Measurements from ENCODE around the gene CHRNA1. TPM values are rescaled to one million over a fixed set of nuclear protein-coding genes. Genes with fewer than 3 reads are reported as not detected.

Gene CHRNA1
- total RNA-seq, 1 donor from 2014 or later, result 0.24 TPM

GRCh38 chr2:174771136-174771535 is 6.9 kb upstream of the CHRNA1 start:
- Mint-ChIP-seq H3K4me1 (ENCODE audit: unreplicated experiment) (peaks cover 45% of the 10 kb centered on the region), H3K36me3 (ENCODE audit: unreplicated experiment) (no peaks in the 10 kb centered on the region)

GRCh38 chr2:174768557-174768956 is 4.3 kb upstream of the CHRNA1 start:
- no peaks in the 10 kb centered on the region for H3K36me3 Mint-ChIP-seq (ENCODE audit: unreplicated experiment)
- no peaks in the 10 kb centered on the region for H3K27me3 Mint-ChIP-seq (ENCODE audit: unreplicated experiment)
- no peaks in the 10 kb centered on the region for H3K9me3 Mint-ChIP-seq (ENCODE audit: unreplicated experiment)
- no peak overlapping the region for H3K27ac Mint-ChIP-seq (ENCODE audit: unreplicated experiment)
- H3K4me3 Mint-ChIP-seq (ENCODE audit: unreplicated experiment), result no peak overlapping the region
- peaks cover 62% of the 10 kb centered on the region for H3K4me1 Mint-ChIP-seq (ENCODE audit: unreplicated experiment)
- DNase-seq (ENCODE audit: extremely low spot score, unreplicated experiment), result no peak
- TF ChIP-seq CTCF (IDR thresholded peaks at IDR 0.05), result no peak

More at GRCh38 chr2:174771136-174771535, 6.9 kb upstream of the CHRNA1 start:
- H3K9me3 Mint-ChIP-seq (ENCODE audit: unreplicated experiment), result no peaks in the 10 kb centered on the region
- no peak overlapping the region for H3K4me3 Mint-ChIP-seq (ENCODE audit: unreplicated experiment)
- no peaks in the 10 kb centered on the region for H3K27me3 Mint-ChIP-seq (ENCODE audit: unreplicated experiment)
- H3K27ac Mint-ChIP-seq (ENCODE audit: unreplicated experiment), result peak overlapping the region; percentile 92
- no peak for TF ChIP-seq CTCF (IDR thresholded peaks at IDR 0.05)
- DNase-seq (ENCODE audit: extremely low spot score, unreplicated experiment), result no peak

- H3K36me3 Mint-ChIP-seq (ENCODE audit: unreplicated experiment), result no peaks in the 10 kb centered on the region
These were observed 2.0 kb upstream of the CHRNA1 start for GRCh38 chr2:174766271-174766670.

GRCh38 chr2:174765576-174765975 is 1.3 kb upstream of the CHRNA1 start:
- H3K27me3 Mint-ChIP-seq (ENCODE audit: unreplicated experiment), result no peaks in the 10 kb centered on the region
- H3K36me3 Mint-ChIP-seq (ENCODE audit: unreplicated experiment), result no peaks in the 10 kb centered on the region
- H3K4me3 Mint-ChIP-seq (ENCODE audit: unreplicated experiment), result no peak overlapping the region
- no peak for TF ChIP-seq CTCF (IDR thresholded peaks at IDR 0.05)
- H3K4me1 Mint-ChIP-seq (ENCODE audit: unreplicated experiment), result peaks cover 64% of the 10 kb centered on the region
- peak overlapping the region; percentile 79 for H3K27ac Mint-ChIP-seq (ENCODE audit: unreplicated experiment)
- DNase-seq (ENCODE audit: extremely low spot score, unreplicated experiment), result no peak
- H3K9me3 Mint-ChIP-seq (ENCODE audit: unreplicated experiment), result no peaks in the 10 kb centered on the region

More at GRCh38 chr2:174766271-174766670, 2.0 kb upstream of the CHRNA1 start:
- no peak for TF ChIP-seq CTCF (IDR thresholded peaks at IDR 0.05)
- H3K9me3 Mint-ChIP-seq (ENCODE audit: unreplicated experiment), result no peaks in the 10 kb centered on the region
- no peak for DNase-seq (ENCODE audit: extremely low spot score, unreplicated experiment)
- peak overlapping the region; percentile 79 for H3K27ac Mint-ChIP-seq (ENCODE audit: unreplicated experiment)
- peaks cover 63% of the 10 kb centered on the region for H3K4me1 Mint-ChIP-seq (ENCODE audit: unreplicated experiment)
- H3K4me3 Mint-ChIP-seq (ENCODE audit: unreplicated experiment), result no peak overlapping the region
- no peaks in the 10 kb centered on the region for H3K27me3 Mint-ChIP-seq (ENCODE audit: unreplicated experiment)

GRCh38 chr2:174763780-174764179 is 492 bp downstream of the CHRNA1 start:
- Mint-ChIP-seq H3K9me3 (ENCODE audit: unreplicated experiment) (no peaks in the 10 kb centered on the region), H3K36me3 (ENCODE audit: unreplicated experiment) (no peaks in the 10 kb centered on the region), H3K27ac (ENCODE audit: unreplicated experiment) (peak overlapping the region; percentile 79), H3K4me3 (ENCODE audit: unreplicated experiment) (no peak overlapping the region), H3K4me1 (ENCODE audit: unreplicated experiment) (peaks cover 64% of the 10 kb centered on the region), H3K27me3 (ENCODE audit: unreplicated experiment) (no peaks in the 10 kb centered on the region)
- no peak for TF ChIP-seq CTCF (IDR thresholded peaks at IDR 0.05)
- no peak for DNase-seq (ENCODE audit: extremely low spot score, unreplicated experiment)

Data from osteocyte (in vitro differentiated cells).